GM18499 (cell line): ENCODE data around the gene DECR2.
"Not testable (repeated sequence)": the region's sequence is repeated elsewhere in the genome, so short reads cannot be mapped to it uniquely, and the experiment has no call there.

Source experiments
- ATAC-seq: cut with Tn5 transposase; IDR thresholded peaks from one replicate; pipeline ENCODE4 v1.9.1; 2021; ENCODE audit warnings: moderate number of reproducible peaks; ENCODE audit not compliant: insufficient read depth, unreplicated experiment

The DECR2 gene

DNA sequence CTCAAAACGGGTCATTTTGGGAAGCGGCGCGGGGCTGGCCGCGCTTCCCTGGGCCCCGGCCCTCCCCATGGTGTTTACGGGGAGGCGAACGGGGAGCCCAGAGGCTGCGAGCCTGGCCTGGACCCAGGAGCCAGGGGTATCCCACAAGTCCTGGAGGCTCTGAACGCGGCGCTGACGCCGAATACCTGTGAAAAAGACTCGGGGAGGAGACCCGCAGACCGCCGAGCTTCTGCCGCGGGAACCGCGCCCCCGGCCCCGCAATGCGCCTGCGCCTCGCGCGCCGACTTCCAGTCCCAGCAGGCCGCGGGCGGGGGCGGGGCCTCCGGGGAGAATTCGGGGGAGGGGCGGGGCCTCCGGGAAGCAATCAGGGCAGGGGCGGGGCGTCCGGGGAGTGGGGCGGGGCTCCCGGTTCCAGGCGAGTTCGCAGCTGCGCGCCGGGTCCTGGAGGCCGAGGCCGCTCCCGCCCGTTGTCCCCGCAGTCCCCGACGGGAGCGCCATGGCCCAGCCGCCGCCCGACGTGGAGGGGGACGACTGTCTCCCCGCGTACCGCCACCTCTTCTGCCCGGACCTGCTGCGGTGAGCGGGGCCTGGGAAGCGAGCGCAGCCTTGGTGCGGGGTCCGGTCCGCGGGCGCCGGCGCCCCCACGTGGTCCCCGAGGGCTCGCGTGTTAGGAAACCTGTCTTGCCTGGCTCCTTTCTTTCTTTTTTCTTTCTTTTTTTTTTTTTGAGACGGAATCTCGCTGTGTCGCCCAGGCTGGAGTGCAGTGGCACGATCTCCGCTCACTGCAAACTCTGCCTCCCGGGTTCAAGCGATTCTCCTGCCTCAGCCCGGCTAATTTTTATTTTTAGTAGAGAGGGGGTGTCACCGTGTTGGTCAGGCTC is at the start of gene DECR2:
DECR2 (plus strand) TSS at position 418 of the 881 bp plus-strand sequence; CDS start at position 497, 79 bp downstream.
- no peak for ATAC-seq

- no peak for ATAC-seq
Measured at GRCh38 chr16:352547-353403, 48.9 kb upstream of the DECR2 start, which contains the start of gene AXIN1. AXIN1 (minus strand) TSS chr16:352723; CDS start chr16:347025, 5,698 bp downstream.

- no peak for ATAC-seq
Measured at GRCh38 chr16:353404-354290, 48.0 kb upstream of the DECR2 start.

- ATAC-seq: no peak
Measured at GRCh38 chr16:354291-354881, 47.3 kb upstream of the DECR2 start.

DNA sequence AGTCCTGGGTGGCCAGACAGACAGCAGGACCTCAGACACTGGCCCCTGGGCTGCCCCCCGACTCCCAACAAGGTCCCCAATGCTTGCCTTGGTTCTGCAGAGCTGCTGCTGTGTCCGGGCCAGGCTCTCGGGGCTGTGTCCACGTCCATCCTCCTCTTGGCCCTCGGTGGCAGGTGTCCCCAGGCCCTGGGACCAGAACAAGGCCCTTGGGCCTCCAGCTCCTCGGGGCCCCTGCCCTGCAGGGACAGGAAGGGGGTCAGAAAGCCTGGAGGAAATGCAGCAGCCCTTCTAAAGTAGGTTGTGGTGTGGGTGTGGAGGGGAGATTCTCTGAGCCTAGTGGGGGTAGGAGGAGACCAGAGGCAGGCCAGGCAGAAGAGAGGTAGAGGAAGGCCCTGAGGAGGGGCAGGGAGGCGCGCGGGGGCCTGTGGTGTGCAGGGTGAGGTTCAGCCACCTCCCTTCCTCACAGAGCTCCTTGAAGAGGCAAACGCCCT is 46.7 kb upstream of the DECR2 start:
- no peak for ATAC-seq

DNA sequence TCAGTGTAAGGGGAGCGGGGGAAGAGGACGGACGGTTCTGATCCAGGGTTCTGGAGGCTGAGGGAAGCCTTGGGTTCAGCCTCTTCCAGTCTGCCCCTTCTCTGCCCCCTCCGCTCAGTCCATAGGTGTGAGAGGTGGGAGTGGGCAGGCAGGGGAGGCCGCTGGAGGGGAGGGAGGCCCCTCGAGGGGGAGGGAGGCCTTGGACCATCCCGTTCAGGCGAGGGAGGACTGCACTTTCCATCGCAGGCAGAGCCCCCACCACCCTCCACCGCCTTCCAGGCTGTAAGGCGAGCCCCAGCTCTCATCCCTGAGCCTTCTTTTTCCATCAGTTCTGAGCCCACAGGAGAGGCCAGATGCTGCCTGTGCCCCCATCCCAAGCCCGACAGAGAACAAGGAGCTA is 44.9 kb upstream of the DECR2 start:
- ATAC-seq: no peak

DNA sequence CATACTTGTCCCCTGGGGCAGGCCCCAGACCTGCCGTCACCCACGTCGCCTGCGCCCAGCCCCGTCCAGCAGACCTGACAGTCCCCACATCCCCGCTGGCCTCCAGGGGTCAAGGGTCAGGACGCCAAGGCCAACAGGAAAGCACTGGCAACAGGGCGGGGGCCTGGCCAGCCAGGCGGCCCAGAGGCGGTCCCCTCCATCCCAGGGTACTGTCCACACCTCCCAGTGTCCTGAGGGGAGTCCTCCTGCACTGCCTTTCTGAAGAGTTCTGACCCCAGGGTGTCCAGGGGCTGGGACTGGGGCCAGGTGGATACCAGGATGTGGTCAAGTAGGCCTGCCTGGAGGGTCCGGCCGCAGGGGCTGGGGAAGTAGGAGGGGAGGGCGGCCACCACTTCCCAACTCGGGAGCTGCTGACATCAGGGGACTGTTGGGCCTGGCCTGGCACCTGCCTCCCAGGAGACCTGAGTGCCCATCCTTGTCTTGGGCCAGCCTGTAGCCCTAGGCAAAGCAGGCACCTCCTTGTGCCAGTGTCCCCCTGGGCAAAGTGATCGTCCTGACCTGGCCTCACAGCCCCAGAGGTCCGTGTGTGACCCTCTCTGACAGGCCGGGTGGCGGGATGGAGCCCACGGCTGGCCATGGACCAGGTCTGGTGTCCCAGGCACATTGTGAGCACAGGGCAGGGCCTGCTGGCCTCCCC is 42.5 kb upstream of the DECR2 start:
- ATAC-seq: no peak

DNA sequence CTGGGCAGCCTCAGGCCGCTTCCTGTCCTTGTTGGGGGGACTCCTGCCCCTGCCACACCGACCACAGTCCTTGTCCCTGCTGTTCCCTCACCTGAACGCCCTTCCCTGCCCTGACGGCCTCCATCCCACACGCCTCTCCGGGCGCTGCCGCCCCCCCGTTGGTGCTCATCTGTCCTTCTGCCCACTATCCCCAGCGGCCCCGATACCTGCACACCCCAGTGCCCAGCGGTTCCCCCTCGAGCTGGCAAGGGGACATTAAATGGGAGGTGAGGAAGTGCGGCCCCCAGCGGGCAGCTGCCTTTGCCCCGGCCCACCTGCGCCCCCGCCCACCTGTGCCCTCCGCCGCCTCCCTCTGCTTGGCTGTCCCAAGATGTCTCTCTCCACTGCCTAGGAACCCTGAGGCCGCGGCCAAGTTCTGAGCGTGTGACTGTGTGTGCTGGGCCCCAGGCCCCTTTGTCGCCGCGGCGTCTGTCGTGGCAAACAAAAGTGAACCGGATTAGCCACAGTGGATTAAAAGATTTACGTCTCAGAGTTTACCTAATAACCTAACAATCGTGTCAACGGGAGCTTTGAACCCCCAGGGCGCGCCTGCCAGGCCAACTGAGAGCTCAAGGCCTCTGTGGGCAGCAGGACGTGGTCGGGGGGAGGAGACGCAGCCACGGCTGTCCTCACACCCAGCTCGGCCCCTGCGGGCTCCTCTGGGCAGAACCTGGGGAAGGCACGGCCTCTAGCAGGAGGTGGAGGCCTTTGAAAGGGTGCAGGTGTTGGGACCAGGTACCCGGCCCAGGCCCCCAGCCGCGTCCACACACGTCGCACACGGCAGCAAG is 41.6 kb upstream of the DECR2 start:
- no peak for ATAC-seq

GRCh38 chr16:360698-361336 is 40.9 kb upstream of the DECR2 start:
- ATAC-seq: no peak

- ATAC-seq: no peak
Measured at GRCh38 chr16:361341-361871, 40.3 kb upstream of the DECR2 start.

DNA sequence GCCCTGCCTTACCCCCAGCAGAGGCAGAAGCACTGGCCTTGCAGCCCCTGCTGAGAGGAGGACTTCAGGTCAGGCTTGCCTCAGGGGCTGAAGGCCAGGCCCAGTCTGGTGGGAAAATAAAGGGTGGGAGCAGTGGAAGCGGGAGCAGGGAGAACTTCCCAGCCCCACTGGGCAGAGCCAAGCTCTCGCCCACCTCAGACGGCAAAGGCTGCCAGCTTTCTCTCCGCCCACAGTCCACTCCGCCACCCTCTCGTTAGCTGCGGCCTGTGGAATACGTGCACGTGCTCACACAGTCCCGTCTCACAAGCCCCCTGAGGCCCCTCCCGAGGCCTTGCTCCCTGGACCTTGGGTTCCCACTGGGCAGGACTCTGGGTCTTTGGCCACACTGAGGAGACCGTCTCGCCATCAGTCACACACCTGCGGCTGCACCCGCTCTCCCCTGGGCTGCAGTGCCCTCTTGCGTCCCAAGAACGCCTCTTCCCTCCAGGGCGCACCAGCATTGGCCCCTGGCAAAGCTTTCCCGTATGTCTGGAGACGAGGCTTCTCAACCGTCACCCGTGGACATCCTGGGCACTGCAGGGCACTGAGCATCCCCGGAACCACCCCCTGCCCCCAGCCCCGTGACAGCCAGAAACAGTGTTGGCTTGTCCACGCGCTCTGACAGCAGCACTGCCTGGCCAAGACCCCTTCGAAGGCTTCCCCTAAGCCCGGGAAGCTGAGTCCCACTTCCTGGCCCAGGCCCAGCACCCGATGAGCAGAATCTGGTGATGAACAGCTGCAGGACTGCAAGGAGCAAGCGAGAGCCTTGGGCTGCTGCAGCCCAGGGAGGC is 39.6 kb upstream of the DECR2 start:
- no peak for ATAC-seq

GRCh38 chr16:362702-362999 is 39.0 kb upstream of the DECR2 start:
- ATAC-seq: not testable (repeated sequence)

DNA sequence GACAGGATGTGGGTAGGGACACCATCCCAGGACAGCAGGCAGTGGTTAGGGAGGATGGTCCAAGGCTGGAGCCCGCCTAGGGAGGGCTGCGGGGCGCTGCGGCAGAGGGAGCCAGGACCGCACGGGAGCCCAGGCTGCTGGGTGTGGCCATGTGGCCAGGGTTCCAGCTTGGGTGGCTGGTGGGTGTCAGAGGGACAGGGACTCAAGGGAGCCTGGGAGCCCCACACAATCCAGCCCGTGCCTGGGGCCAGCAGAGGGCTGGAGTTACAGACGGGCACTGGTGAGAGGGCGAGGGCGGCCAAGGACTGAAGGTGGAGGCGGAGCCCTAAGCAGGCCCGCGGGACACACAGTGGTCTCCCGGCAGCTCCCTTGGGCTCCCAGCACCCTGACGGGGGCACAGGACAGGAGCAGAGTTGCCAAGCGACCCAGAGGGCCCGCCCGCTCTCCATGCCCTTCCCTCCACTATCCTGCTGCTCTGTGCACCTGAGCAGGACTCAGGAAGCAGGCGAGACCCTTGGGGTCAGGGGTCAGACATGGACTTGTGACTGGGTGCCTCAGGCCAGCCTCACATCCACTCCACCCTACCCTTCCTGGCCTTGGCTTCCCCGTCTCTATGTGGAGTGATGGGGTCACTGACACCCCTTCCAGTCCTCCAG is 38.4 kb upstream of the DECR2 start:
- ATAC-seq: no peak

- ATAC-seq: no peak
Measured at GRCh38 chr16:363766-364490, 37.8 kb upstream of the DECR2 start.

DNA sequence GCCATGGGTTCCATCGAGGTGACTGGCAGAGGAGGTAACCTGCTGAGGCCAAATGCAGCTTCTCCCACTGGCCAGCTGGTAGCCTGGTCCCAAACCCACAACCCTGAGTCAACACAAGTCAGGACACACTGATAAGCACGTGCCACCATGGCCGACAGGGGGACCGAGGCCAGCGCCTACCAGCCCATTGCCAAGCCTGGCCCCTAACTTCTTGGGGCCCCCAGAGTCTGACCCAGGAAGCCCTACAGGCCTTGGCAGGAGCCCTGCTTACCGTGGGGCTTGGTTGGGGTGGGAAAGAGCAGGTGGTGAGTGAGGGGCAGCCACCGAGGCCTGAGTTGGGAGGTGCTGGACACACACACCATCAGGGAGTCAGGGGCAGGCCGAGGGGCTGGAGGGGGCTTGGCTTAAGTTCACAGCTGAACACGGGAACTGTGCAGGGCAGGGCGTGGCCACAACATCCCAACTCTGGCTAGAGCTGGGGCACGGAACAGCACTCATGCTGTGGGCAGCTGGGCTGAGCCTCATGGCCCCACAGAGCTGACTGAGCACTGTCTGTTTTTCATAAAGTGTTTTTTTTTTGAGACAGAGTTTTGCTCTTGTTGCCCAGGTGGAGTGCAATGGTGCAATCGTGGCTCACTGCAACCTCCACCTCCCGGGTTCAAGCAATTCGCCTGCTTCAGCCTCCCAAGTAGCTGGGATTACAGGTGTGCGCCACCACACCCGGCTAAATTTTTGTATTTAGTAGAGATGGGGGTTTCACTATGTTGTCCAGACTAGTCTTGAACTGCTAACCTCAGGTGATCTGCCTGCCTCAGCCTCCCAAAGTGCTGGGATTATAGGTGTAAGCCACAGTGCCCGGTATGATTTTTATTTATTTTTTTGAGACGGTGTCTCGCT is 36.8 kb upstream of the DECR2 start:
- no peak for ATAC-seq
